VCaP (cell line): Measurements from ENCODE around the gene CIDEA.
"Not testable (repeated sequence)": the region's sequence is repeated elsewhere in the genome, so short reads cannot be mapped to it uniquely, and the experiment has no call there.

Experiments
- H3K27ac ChIP-seq: fragments of 450-650 bp; 2 replicates; pipeline ENCODE4 v1.5.1; 2017
- TF ChIP-seq, protein P1 (sequence below): fragments of 450-650 bp; conservative IDR thresholded peaks from 2 replicates; pipeline ENCODE4 v1.5.1; 2017; ENCODE audit warnings: mild to moderate bottlenecking, moderate library complexity

The CIDEA gene

DNA sequence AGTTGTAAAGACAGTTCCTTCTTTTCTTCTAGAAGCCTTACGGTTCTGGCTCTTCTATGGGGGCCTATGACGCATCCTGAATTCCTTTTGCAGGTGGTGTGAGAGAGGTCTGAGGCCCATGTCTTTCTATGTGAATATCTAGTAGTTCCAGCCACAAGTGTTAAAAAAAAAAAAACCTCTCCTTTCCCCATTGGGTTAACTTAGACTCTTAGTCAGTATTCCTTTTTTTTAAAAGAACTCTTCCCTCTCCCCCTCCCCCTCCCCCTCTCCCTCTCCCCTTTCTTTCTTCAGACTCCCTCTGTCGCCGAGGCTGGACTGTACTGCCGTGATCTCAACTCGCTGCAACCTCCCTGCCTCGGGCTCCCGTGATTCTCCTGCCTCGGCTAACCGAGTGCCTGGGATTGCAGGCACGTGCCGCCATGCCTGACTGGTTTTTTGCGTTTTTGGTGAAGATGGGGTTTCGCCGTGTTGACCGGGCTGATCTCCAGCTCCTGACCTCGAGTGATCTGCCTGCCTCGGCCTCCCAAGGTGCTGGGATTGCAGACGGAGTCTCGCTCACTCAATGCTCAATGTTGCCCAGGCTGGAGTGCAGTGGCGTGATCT is 11.4 kb upstream of the CIDEA start:
- TF ChIP-seq, protein P1, sequence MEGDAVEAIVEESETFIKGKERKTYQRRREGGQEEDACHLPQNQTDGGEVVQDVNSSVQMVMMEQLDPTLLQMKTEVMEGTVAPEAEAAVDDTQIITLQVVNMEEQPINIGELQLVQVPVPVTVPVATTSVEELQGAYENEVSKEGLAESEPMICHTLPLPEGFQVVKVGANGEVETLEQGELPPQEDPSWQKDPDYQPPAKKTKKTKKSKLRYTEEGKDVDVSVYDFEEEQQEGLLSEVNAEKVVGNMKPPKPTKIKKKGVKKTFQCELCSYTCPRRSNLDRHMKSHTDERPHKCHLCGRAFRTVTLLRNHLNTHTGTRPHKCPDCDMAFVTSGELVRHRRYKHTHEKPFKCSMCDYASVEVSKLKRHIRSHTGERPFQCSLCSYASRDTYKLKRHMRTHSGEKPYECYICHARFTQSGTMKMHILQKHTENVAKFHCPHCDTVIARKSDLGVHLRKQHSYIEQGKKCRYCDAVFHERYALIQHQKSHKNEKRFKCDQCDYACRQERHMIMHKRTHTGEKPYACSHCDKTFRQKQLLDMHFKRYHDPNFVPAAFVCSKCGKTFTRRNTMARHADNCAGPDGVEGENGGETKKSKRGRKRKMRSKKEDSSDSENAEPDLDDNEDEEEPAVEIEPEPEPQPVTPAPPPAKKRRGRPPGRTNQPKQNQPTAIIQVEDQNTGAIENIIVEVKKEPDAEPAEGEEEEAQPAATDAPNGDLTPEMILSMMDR = no peak
- no peak overlapping the region for H3K27ac ChIP-seq

DNA sequence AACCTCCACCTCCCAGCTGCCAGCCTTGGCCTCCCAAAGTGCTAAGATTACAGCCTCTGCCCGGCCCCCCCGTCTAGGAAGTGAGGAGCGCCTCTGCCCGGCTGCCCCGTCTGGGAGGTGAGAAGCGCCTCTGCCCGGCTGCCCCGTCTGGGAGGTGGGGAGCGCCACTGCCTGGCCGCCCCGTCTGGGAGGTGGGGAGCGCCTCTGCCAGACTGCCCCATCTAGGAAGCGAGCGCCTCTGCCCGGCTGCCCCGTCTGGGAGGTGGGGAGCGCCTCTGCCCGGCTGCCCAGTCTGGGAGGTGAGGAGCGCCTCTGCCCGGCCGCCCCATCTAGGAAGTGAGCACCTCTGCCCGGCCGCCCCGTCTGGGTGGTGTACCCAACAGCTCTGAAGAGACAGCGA is 10.9 kb upstream of the CIDEA start:
- H3K27ac ChIP-seq = not testable (repeated sequence)

DNA sequence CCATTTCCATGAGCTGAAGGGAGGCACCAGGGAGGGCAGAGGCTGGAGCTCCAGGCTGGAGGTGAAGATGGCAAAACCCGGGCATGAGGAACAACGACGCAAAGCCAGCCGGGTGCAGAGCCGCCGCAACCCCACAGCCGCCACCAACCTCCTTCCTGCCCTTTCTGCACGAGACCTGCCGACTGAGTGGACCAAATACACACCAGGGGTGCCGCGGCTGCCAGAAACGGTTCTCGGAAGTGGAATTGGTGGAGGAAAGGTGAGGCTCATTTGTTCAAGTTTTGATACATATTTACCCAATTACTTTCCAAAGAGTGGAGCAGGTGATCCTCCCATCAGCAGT is 8.4 kb upstream of the CIDEA start:
- TF ChIP-seq, protein P1 = no peak
- H3K27ac ChIP-seq = no peak overlapping the region

DNA sequence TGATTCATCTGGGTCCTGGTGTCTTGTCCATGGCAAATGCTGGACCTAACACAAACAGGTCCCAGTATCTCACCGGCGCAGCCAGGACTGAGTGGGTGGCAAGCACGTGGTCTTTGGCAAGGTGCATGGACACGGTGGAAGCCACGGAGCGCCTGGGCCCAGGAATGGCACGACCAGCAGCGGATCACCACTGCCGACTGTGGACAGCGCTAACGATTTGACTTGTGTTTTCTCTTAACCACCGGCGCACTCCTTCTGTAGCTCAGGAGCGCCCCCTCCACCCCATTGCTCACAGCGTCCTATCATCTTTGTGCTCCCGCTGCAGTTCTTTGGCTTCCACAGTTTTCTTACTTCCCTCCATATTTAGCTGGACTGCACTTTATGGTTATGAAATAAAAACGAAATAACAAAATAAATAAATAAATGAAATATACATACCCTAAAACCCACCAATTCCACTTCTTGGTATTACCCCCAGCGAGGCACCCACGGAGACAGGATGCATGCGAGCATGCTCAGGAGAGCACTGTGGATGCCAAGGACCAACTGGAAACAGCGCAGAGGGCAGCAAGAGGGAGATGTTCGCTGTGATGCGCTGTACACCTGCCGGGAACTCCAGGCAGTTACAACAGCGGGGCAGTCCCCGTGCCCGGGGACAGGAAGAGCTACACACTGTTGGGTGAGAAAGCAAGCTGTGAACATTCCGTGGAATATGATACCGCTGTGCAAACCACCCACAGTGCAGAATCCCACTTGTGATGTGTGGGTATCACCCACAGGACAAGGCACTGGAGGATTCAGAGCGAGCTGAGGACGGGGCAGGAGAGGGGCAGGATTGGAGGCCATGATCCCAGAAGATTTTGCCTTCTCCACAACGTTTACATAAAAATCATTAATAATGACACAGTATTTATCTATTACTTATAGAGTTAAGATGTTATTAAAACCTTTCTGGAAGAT is 7.0 kb upstream of the CIDEA start:
- no peak overlapping the region for H3K27ac ChIP-seq
- TF ChIP-seq, protein P1 = no peak

DNA sequence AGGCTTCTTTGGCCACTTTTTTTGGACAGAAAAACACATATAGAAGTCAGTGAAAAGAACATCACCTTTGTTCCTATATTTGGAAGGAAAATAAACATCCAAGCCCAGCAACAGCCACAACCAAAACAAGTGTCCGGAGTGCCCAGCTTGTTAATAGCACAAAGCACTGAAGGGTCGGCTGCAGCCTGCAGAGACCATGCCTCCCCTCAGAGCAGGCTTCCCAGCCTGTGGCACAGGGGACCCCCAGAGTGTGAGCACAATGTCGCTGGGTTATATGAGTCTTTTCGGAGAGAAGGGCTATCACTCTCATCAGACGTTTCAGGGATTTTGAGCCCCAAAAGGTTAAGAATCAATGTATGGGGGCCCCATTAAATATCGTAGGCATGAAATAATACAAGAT is 6.2 kb upstream of the CIDEA start:
- TF ChIP-seq, protein P1 = no peak
- no peak overlapping the region for H3K27ac ChIP-seq

DNA sequence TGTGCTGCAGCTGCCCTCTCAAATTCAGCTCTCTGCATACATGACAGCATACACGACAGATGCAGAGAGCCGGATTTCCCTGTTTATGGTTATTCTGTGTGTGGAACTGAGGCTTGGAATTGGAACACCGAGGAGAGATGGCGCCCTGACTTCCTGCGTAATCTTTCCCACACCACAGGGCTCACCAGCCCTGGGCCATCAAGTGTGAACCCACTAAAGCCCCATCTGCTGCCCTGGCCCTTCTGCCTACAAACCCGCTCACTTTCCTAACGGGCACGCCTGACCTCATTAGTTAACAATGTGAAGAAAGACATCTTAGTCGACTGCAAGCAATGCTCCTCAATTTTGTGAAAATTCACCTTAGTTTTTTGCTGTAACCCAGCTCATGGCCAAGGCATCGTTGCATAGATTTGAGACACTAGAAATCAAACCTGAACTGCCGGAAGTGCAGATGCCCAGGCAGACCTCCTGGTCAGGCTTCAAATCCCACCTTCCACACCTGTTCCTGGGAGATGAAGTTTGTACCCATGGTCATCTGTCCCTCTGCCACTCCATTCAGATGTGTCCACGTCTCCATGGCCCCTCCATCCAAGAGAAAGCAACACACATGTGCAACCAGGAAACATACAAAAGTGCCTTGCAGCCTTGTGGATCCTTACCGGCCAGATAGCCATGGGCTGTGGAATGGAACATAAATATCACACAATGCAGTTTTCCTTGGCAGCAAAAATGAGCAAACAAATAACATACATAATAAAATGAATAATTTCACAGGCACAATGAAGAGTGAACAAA is 5.0 kb upstream of the CIDEA start:
- TF ChIP-seq, protein P1 = no peak

DNA sequence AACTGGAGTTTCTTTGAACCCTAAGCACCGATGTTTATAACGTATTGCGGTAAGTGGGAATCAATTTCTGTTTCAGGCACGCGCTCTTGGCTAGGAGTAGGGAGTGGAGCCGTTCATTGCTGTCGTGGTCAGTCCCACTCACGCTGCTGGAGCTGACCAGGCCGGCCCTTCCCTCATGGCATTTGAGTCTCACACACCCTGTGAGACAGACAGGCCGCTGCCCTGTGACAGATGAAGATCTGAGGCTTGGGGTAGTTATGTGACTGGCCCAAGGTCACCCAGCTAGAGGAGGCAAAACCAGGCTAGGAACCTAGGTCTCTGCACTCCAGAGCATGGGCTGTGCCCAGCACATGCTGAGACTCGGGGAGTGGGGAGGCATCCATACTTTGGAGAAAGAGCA is 2.9 kb upstream of the CIDEA start:
- TF ChIP-seq, protein P1 = no peak
- H3K27ac ChIP-seq = no peak overlapping the region

More for the DNA sequence above, 5.0 kb upstream of the CIDEA start:
- H3K27ac ChIP-seq = no peak overlapping the region
